Mesendoderm (in vitro differentiated cells): ENCODE data around the gene GNAS.

Source experiments
- DNase-seq: peaks from one replicate; pipeline ENCODE4 v3.0.0; 2013
- H2AK5ac ChIP-seq: 2 replicates; pipeline ENCODE4 v1.6.1; 2013; ENCODE audit warnings: low read length, inconsistent platforms
- H2BK120ac ChIP-seq: 2 replicates; pipeline ENCODE4 v1.6.1; 2013; ENCODE audit warnings: low read depth, mild to moderate bottlenecking, low read length, moderate library complexity, mixed read lengths
- H2BK15ac ChIP-seq: replicated peaks from 2 replicates; pipeline ENCODE4 v1.6.1; 2013; ENCODE audit warnings: low read depth, mild to moderate bottlenecking, moderate library complexity
- H2BK5ac ChIP-seq: 2 replicates; pipeline ENCODE4 v1.6.1; 2013; ENCODE audit warnings: low read length, inconsistent platforms
- H3K18ac ChIP-seq: 2 replicates; pipeline ENCODE4 v1.6.1; 2013; ENCODE audit warnings: mild to moderate bottlenecking, low read length, mixed read lengths
- H3K23ac ChIP-seq: one replicate; pipeline ENCODE4 v1.6.1; 2013; ENCODE audit warnings: low read length
- H3K27ac ChIP-seq: 2 replicates; pipeline ENCODE4 v1.5.1; 2013; ENCODE audit warnings: low read depth, mild to moderate bottlenecking, inconsistent platforms, low read length, moderate library complexity
- H3K27me3 ChIP-seq: 2 replicates; pipeline ENCODE4 v1.6.1; 2013; ENCODE audit warnings: low read length, control low read depth, mild to moderate bottlenecking, inconsistent platforms; ENCODE audit not compliant: insufficient read depth, poor library complexity
- H3K36me3 ChIP-seq: 2 replicates; pipeline ENCODE4 v1.6.1; 2013; ENCODE audit warnings: low read length, inconsistent platforms; ENCODE audit not compliant: control insufficient read depth, insufficient read depth
- H3K4ac ChIP-seq: one replicate; pipeline ENCODE4 v1.6.1; 2013; ENCODE audit warnings: low read depth, mild to moderate bottlenecking, low read length, moderate library complexity
- H3K4me1 ChIP-seq: 2 replicates; pipeline ENCODE4 v1.6.1; 2013; ENCODE audit warnings: low read depth, low read length, inconsistent platforms; ENCODE audit not compliant: control insufficient read depth
- H3K4me2 ChIP-seq: 2 replicates; pipeline ENCODE4 v1.6.1; 2013; ENCODE audit warnings: low read length
- H3K4me3 ChIP-seq: 2 replicates; pipeline ENCODE4 v1.5.1; 2013; ENCODE audit warnings: mild to moderate bottlenecking, low read length
- H3K56ac ChIP-seq: one replicate; pipeline ENCODE4 v1.6.1; 2013; ENCODE audit warnings: low read length
- H3K79me1 ChIP-seq: 2 replicates; pipeline ENCODE4 v1.6.1; 2013; ENCODE audit warnings: low read length, inconsistent platforms
- H3K79me2 ChIP-seq: 2 replicates; pipeline ENCODE4 v1.6.1; 2013; ENCODE audit warnings: mild to moderate bottlenecking, low read length; ENCODE audit not compliant: control insufficient read depth, insufficient read depth
- H3K9ac ChIP-seq: 2 replicates; pipeline ENCODE4 v1.6.1; 2013; ENCODE audit warnings: low read length, inconsistent platforms
- H4K5ac ChIP-seq: one replicate; pipeline ENCODE4 v1.6.1; 2013; ENCODE audit warnings: low read length
- H4K8ac ChIP-seq: one replicate; pipeline ENCODE4 v1.6.1; 2013; ENCODE audit warnings: low read depth, mild to moderate bottlenecking, control low read depth, low read length, moderate library complexity
- WGBS: extraction: QIAGEN DNeasy Blood & Tissue Kit; methylation state at CpG from one replicate; pipeline ENCODE4 v1.1.7; 2013; ENCODE audit warnings: low lambda C conversion rate, missing lambda C conversion rate; ENCODE audit not compliant: insufficient coverage; ENCODE audit errors: extremely low coverage; 5-methylcytosine and 5-hydroxymethylcytosine counted together

The GNAS gene

GRCh38 chr20:58908941-58909340, 56.4 kb downstream of the GNAS start:
- Histone ChIP-seq H3K4me1 (no peaks in the 10 kb centered on the region), H3K79me1 (peaks cover 4% of the 10 kb centered on the region), H3K23ac (no peak overlapping the region), H2BK120ac (no peak overlapping the region), H3K56ac (no peak overlapping the region), H3K4me2 (no peak overlapping the region), H3K79me2 (peaks cover 1% of the 10 kb centered on the region), H3K36me3 (peaks cover 27% of the 10 kb centered on the region), H3K27ac (no peak overlapping the region), H4K8ac (no peak overlapping the region), H2BK15ac (no peak overlapping the region), H3K9ac (no peak overlapping the region), H3K4me3 (no peak overlapping the region), H2AK5ac (no peak overlapping the region), H3K18ac (no peak overlapping the region), H3K27me3 (no peaks in the 10 kb centered on the region), H2BK5ac (no peak overlapping the region), H4K5ac (no peak overlapping the region), H3K4ac (no peak overlapping the region)
- no peak for DNase-seq
- no CpG with 5 or more reads among the region's 9 CpGs for WGBS

- H4K8ac ChIP-seq = no peak overlapping the region
- no peak overlapping the region for H2BK5ac ChIP-seq
- peaks cover 1% of the 10 kb centered on the region for H3K79me2 ChIP-seq
- H3K4me2 ChIP-seq = no peak overlapping the region
- no peak overlapping the region for H3K4ac ChIP-seq
- no peak for DNase-seq
- H2BK15ac ChIP-seq = no peak overlapping the region
- H3K27ac ChIP-seq = no peak overlapping the region
- no peaks in the 10 kb centered on the region for H3K27me3 ChIP-seq
- no CpG with 5 or more reads among the region's 15 CpGs for WGBS
- H2BK120ac ChIP-seq = no peak overlapping the region
- peaks cover 2% of the 10 kb centered on the region for H3K79me1 ChIP-seq
- no peak overlapping the region for H3K4me3 ChIP-seq
- H3K56ac ChIP-seq = no peak overlapping the region
- no peak overlapping the region for H2AK5ac ChIP-seq
- H3K36me3 ChIP-seq = peaks cover 26% of the 10 kb centered on the region
- no peak overlapping the region for H4K5ac ChIP-seq
- H3K4me1 ChIP-seq = no peaks in the 10 kb centered on the region
- no peak overlapping the region for H3K18ac ChIP-seq
- H3K23ac ChIP-seq = no peak overlapping the region
- no peak overlapping the region for H3K9ac ChIP-seq
Measured at GRCh38 chr20:58909585-58909984, 57.1 kb downstream of the GNAS start.

GRCh38 chr20:58910473-58910872, 58.0 kb downstream of the GNAS start:
- Histone ChIP-seq H2BK15ac (no peak overlapping the region), H3K4me3 (no peak overlapping the region), H3K18ac (no peak overlapping the region), H2AK5ac (no peak overlapping the region), H2BK120ac (no peak overlapping the region), H3K23ac (no peak overlapping the region), H3K4ac (no peak overlapping the region), H3K9ac (no peak overlapping the region), H3K56ac (no peak overlapping the region), H3K4me2 (no peak overlapping the region), H3K4me1 (no peaks in the 10 kb centered on the region), H3K36me3 (peaks cover 23% of the 10 kb centered on the region), H3K27ac (no peak overlapping the region), H2BK5ac (no peak overlapping the region), H3K79me1 (no peaks in the 10 kb centered on the region), H3K79me2 (no peaks in the 10 kb centered on the region), H4K8ac (no peak overlapping the region), H4K5ac (no peak overlapping the region), H3K27me3 (no peaks in the 10 kb centered on the region)
- no CpG with 5 or more reads among the region's 14 CpGs for WGBS
- no peak for DNase-seq

GRCh38 chr20:58911309-58911708, 58.8 kb downstream of the GNAS start:
- no CpG with 5 or more reads among the region's 2 CpGs for WGBS
- no peak overlapping the region for H2BK120ac ChIP-seq
- no peaks in the 10 kb centered on the region for H3K27me3 ChIP-seq
- H3K79me2 ChIP-seq = no peaks in the 10 kb centered on the region
- no peak overlapping the region for H2AK5ac ChIP-seq
- no peak overlapping the region for H3K4ac ChIP-seq
- no peak overlapping the region for H3K56ac ChIP-seq
- H4K8ac ChIP-seq = no peak overlapping the region
- no peak overlapping the region for H3K27ac ChIP-seq
- H3K18ac ChIP-seq = no peak overlapping the region
- no peaks in the 10 kb centered on the region for H3K79me1 ChIP-seq
- DNase-seq = no peak
- no peak overlapping the region for H3K4me3 ChIP-seq
- H3K9ac ChIP-seq = no peak overlapping the region
- no peak overlapping the region for H3K4me2 ChIP-seq
- no peak overlapping the region for H2BK15ac ChIP-seq
- peaks cover 21% of the 10 kb centered on the region for H3K36me3 ChIP-seq
- H3K23ac ChIP-seq = no peak overlapping the region
- H4K5ac ChIP-seq = no peak overlapping the region
- no peaks in the 10 kb centered on the region for H3K4me1 ChIP-seq
- H2BK5ac ChIP-seq = no peak overlapping the region

- no peak overlapping the region for H2AK5ac ChIP-seq
- H3K4ac ChIP-seq = no peak overlapping the region
- WGBS = no CpG with 5 or more reads among the region's 3 CpGs
- H3K4me1 ChIP-seq = no peaks in the 10 kb centered on the region
- no peak overlapping the region for H2BK5ac ChIP-seq
- H3K4me3 ChIP-seq = no peak overlapping the region
- no peaks in the 10 kb centered on the region for H3K79me2 ChIP-seq
- H4K5ac ChIP-seq = no peak overlapping the region
- H3K9ac ChIP-seq = no peak overlapping the region
- H2BK15ac ChIP-seq = no peak overlapping the region
- no peak overlapping the region for H3K18ac ChIP-seq
- H3K27me3 ChIP-seq = no peaks in the 10 kb centered on the region
- no peak for DNase-seq
- H3K36me3 ChIP-seq = peaks cover 19% of the 10 kb centered on the region
- no peak overlapping the region for H3K56ac ChIP-seq
- no peak overlapping the region for H3K4me2 ChIP-seq
- no peaks in the 10 kb centered on the region for H3K79me1 ChIP-seq
- H3K27ac ChIP-seq = no peak overlapping the region
- H4K8ac ChIP-seq = no peak overlapping the region
- H3K23ac ChIP-seq = no peak overlapping the region
- H2BK120ac ChIP-seq = no peak overlapping the region
Measured at GRCh38 chr20:58911970-58912369, 59.5 kb downstream of the GNAS start.

- Histone ChIP-seq H3K4ac (no peak overlapping the region), H4K5ac (no peak overlapping the region), H3K36me3 (peaks cover 17% of the 10 kb centered on the region), H3K56ac (no peak overlapping the region), H3K23ac (no peak overlapping the region), H3K18ac (no peak overlapping the region), H3K27ac (no peak overlapping the region), H3K4me3 (no peak overlapping the region), H3K4me2 (no peak overlapping the region), H3K4me1 (no peaks in the 10 kb centered on the region), H3K9ac (no peak overlapping the region), H3K27me3 (no peaks in the 10 kb centered on the region), H4K8ac (no peak overlapping the region), H3K79me1 (no peaks in the 10 kb centered on the region), H2AK5ac (no peak overlapping the region), H2BK120ac (no peak overlapping the region), H2BK15ac (no peak overlapping the region), H2BK5ac (no peak overlapping the region), H3K79me2 (no peaks in the 10 kb centered on the region)
- no peak for DNase-seq
- no CpG with 5 or more reads among the region's 4 CpGs for WGBS
Measured at GRCh38 chr20:58913079-58913478, 60.6 kb downstream of the GNAS start.
